Mesodermal cell (in vitro differentiated cells): ENCODE data around the gene DNM3.

Experiments
- H3K27ac ChIP-seq: 2 replicates; pipeline ENCODE4 v1.7.0; 2013; ENCODE audit warnings: mild to moderate bottlenecking, low read depth, low read length, moderate library complexity; ENCODE audit not compliant: severe bottlenecking
- H3K36me3 ChIP-seq: 2 replicates; pipeline ENCODE4 v1.7.1; 2013; ENCODE audit warnings: mild to moderate bottlenecking, low read length, moderate library complexity; ENCODE audit not compliant: control insufficient read depth, insufficient read depth
- H3K4me1 ChIP-seq: one replicate; pipeline ENCODE4 v1.7.1; 2013; ENCODE audit warnings: mild to moderate bottlenecking, low read length; ENCODE audit not compliant: insufficient read depth, control insufficient read depth, poor library complexity, severe bottlenecking
- H3K4me3 ChIP-seq: 2 replicates; pipeline ENCODE4 v1.7.0; 2013; ENCODE audit warnings: low read length, control low read depth, mild to moderate bottlenecking; ENCODE audit not compliant: insufficient read depth, poor library complexity, severe bottlenecking; ENCODE audit errors: extremely low read depth
- H3K9me3 ChIP-seq: 2 replicates; pipeline ENCODE4 v1.7.1; 2013; ENCODE audit warnings: mild to moderate bottlenecking, low read length, moderate library complexity; ENCODE audit not compliant: control insufficient read depth
- WGBS, 2 experiments: methylation state at CpG; one replicate each; pipeline ENCODE4 v1.1.5; 2013; ENCODE audit warnings: missing lambda C conversion rate in 2 of 2; ENCODE audit not compliant: insufficient coverage in 2 of 2; 5-methylcytosine and 5-hydroxymethylcytosine counted together

The DNM3 gene

GRCh38 chr1:171849245-171849898, 8.1 kb downstream of the DNM3 start:
- Histone ChIP-seq H3K36me3 (no peaks in the 10 kb centered on the region), H3K4me1 (no peaks in the 10 kb centered on the region), H3K27ac (no peak overlapping the region), H3K4me3 (no peak overlapping the region), H3K9me3 (no peaks in the 10 kb centered on the region)
- WGBS, 2 experiments, result 83 to 100% methylated on average over 1 to 2 of the region's 5 CpGs

DNA sequence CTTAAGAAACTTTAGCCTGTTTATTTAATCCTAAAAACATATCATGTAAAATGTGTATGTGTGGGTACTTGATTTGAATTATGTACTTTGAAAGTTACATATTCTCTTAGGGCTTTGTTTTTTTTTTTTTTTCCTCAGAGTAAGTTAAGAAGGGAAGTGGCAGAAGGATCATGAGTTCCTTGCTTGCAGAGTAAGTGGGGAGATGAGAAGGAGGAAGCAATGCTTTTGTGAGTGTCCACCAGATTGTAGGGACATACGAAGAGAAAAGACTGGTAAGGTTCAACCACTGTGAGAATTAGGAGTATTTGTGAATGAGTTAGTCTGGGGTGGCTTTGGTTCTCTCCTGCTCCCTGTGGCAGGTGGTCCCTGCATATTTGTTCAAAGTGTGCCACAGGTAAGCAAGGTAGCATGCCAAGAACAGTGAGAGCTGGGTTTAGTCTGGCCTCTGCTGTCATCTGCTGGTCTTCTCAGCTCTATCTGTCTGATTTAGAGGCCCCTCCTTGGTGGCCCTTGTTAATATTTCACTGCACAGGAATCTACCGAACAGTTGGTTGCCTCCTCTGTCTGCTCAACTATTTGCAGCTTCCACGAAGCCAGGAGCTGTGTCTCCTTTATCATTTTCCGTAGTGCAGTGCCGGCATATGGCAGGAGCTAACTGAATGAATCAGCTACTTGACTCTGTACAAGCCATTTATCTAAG, 9.5 kb downstream of the DNM3 start:
- no peak overlapping the region for H3K4me3 ChIP-seq
- no peaks in the 10 kb centered on the region for H3K36me3 ChIP-seq
- no peaks in the 10 kb centered on the region for H3K4me1 ChIP-seq
- no peaks in the 10 kb centered on the region for H3K9me3 ChIP-seq
- WGBS, 2 experiments, result 80 to 90% methylated on average over 2 to 4 of the region's 5 CpGs
- H3K27ac ChIP-seq, result no peak overlapping the region

GRCh38 chr1:171852272-171852671, 11.0 kb downstream of the DNM3 start:
- H3K4me1 ChIP-seq, result no peaks in the 10 kb centered on the region
- H3K4me3 ChIP-seq, result no peak overlapping the region
- no peak overlapping the region for H3K27ac ChIP-seq
- H3K9me3 ChIP-seq, result no peaks in the 10 kb centered on the region
- H3K36me3 ChIP-seq, result no peaks in the 10 kb centered on the region

- no peaks in the 10 kb centered on the region for H3K36me3 ChIP-seq
- H3K4me1 ChIP-seq, result no peaks in the 10 kb centered on the region
- WGBS, 2 experiments, result no CpG with 5 or more reads among the region's 1 CpG
- no peak overlapping the region for H3K4me3 ChIP-seq
- no peaks in the 10 kb centered on the region for H3K9me3 ChIP-seq
- no peak overlapping the region for H3K27ac ChIP-seq
These were observed 14.1 kb downstream of the DNM3 start for GRCh38 chr1:171855381-171855780.

GRCh38 chr1:171858696-171859095, 17.4 kb downstream of the DNM3 start:
- WGBS, 2 experiments, result 87 to 88% methylated on average over 3 of the region's 3 CpGs
- Histone ChIP-seq H3K27ac (no peak overlapping the region), H3K4me3 (no peak overlapping the region), H3K9me3 (no peaks in the 10 kb centered on the region), H3K4me1 (no peaks in the 10 kb centered on the region), H3K36me3 (no peaks in the 10 kb centered on the region)

GRCh38 chr1:171860696-171861095, 19.4 kb downstream of the DNM3 start:
- Histone ChIP-seq H3K36me3 (no peaks in the 10 kb centered on the region), H3K27ac (no peak overlapping the region), H3K4me1 (no peaks in the 10 kb centered on the region), H3K4me3 (no peak overlapping the region), H3K9me3 (no peaks in the 10 kb centered on the region)
- WGBS, 2 experiments, result 58 to 73% methylated on average over 1 of the region's 1 CpG

GRCh38 chr1:171863531-171863930, 22.2 kb downstream of the DNM3 start:
- Histone ChIP-seq H3K4me3 (no peak overlapping the region), H3K9me3 (no peaks in the 10 kb centered on the region), H3K27ac (no peak overlapping the region), H3K36me3 (no peaks in the 10 kb centered on the region), H3K4me1 (no peaks in the 10 kb centered on the region)
- WGBS, 2 experiments, result 84 to 100% methylated on average over 2 to 3 of the region's 4 CpGs

GRCh38 chr1:171864308-171864707, 23.0 kb downstream of the DNM3 start:
- H3K4me3 ChIP-seq, result no peak overlapping the region

GRCh38 chr1:171865106-171865505, 23.8 kb downstream of the DNM3 start:
- H3K4me1 ChIP-seq, result no peaks in the 10 kb centered on the region
- 92 to 100% methylated on average over 1 to 2 of the region's 6 CpGs for WGBS, 2 experiments
- H3K4me3 ChIP-seq, result no peak overlapping the region
- no peaks in the 10 kb centered on the region for H3K9me3 ChIP-seq
- no peaks in the 10 kb centered on the region for H3K36me3 ChIP-seq
- no peak overlapping the region for H3K27ac ChIP-seq

More at GRCh38 chr1:171864308-171864707, 23.0 kb downstream of the DNM3 start:
- Histone ChIP-seq H3K9me3 (no peaks in the 10 kb centered on the region), H3K4me1 (no peaks in the 10 kb centered on the region), H3K36me3 (no peaks in the 10 kb centered on the region), H3K27ac (no peak overlapping the region)

GRCh38 chr1:171867236-171867635, 25.9 kb downstream of the DNM3 start:
- Histone ChIP-seq H3K4me3 (no peak overlapping the region), H3K9me3 (no peaks in the 10 kb centered on the region), H3K36me3 (no peaks in the 10 kb centered on the region), H3K27ac (no peak overlapping the region), H3K4me1 (no peaks in the 10 kb centered on the region)
- WGBS, 2 experiments, result 100% methylated on average over 1 of the region's 2 CpGs; no CpG with 5 or more reads in 1 of the 2 experiments

DNA sequence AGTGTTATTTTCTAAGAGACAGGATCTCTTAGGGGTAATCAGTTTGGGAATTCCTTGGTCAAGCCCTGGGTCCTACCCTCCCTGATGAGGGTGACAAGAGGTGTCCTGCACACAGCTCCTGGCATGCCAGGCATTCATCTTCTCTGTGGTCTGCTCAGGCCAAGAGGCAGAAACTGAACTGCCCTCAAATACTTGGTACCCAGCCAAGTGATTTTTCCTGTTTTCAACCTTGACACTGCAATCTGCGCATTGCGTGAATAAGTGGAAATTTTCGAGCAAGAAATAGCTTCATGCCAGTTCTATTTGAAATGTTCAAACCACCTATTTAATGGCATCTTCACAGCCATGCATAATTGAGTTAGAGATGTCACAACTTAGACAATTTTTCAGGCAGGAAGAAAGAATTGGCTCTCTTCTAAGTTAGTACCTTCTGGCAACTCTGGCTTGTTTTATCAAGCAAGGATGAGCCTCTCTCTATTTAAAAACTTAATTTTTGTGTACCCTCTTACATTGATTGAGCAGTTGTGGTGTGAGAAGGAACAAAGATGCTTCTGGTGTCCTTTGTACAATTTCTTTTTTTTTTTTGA, 27.0 kb downstream of the DNM3 start:
- Histone ChIP-seq H3K4me1 (no peaks in the 10 kb centered on the region), H3K36me3 (no peaks in the 10 kb centered on the region), H3K4me3 (no peak overlapping the region), H3K27ac (no peak overlapping the region), H3K9me3 (no peaks in the 10 kb centered on the region)
- WGBS, 2 experiments, result 94 to 100% methylated on average over 2 to 3 of the region's 3 CpGs
